OCI-M1 (cell line): ENCODE data around the gene LYAR.
A peak's percentile ranks its signal among the peaks of the same experiment; 100 is the strongest.

Experiments used
- DNase-seq: peaks from one replicate; lab custom pipeline; 2025; lab: John Stamatoyannopoulos, UW

Gene LYAR, protein sequence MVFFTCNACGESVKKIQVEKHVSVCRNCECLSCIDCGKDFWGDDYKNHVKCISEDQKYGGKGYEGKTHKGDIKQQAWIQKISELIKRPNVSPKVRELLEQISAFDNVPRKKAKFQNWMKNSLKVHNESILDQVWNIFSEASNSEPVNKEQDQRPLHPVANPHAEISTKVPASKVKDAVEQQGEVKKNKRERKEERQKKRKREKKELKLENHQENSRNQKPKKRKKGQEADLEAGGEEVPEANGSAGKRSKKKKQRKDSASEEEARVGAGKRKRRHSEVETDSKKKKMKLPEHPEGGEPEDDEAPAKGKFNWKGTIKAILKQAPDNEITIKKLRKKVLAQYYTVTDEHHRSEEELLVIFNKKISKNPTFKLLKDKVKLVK

DNA sequence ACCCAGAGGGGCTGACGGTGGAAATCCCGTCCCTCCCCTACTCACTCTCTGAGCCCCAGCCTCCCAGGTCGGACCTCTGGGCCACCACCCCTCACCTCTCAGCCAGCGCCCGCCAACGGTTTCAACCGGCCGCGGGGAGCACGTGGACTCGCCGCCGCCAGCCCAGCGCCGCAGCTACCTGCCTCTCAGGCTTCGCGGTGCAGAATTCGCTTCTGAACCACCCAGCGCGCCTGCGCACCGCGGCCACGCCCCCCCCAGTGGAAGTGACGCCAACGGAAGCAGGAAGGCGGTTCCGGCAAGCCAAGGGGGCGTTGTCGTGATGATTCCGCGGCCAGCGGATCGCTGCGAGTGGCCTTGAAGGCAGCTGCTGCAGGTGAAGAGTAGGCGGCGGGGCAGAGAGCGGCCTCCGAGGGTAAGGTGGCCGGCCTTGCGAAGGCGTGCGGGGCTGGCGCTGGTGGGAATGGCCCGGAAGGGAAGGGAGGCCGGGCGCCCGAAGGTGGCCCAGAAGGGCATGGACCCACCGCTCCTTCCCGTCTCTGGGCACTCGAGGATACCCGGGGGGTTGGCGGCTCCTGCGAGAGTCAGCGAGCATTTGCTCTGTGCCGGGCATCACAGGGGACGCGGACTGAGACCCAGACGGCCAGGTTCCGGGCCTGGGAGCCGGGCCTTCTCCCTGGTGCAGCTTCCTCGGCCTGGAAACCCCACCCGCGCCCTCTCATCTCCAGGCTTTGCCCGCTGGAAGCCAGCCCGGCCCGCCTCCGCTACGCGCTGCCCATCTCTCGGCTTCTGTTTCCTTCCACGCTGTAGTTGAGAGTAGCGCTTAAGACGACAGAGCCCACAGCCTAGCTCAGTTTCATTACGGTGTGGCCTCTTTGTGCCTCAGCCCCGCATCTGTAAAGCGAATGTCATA lies at the start of gene LYAR, which contains the start of gene ZBTB49:
TSS of gene LYAR (minus strand) at position 214 of the 910 bp plus-strand sequence. CDS start 6,412 bp downstream, outside the sequence.
TSS of gene ZBTB49 (plus strand) at position 311 of the 910 bp plus-strand sequence. CDS start 9,695 bp downstream, outside the sequence.
- DNase-seq = peak; percentile 94

DNA sequence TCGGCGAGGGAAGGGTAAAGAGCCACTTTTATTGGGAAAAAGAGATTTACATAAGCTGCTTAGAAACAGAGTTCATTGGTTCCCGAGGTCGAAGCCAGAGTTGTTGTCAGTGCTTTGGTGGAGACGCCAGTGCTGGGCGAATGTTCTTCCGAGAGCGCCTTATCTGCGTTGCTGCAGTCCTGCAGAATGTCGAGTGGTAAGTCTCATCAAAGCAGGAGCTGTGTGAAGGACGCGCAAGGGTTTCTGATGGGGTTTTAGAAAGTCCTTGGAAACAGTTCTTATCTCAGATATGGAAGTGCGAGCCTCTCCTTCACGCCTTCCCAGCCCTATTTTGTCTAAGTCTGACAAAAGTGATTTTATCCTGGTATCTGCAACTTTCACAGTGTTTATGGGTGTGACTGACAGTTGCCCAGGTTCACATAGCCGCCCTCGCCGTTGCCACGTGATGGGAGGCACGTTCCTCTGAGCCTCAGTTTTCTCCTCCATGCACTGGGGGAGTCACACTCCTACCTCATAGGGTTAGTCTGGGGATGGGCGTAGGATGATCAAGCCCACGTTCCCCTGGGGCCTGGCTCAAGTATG lies 49.6 kb upstream of the LYAR start:
- DNase-seq = peak; percentile 74

DNA sequence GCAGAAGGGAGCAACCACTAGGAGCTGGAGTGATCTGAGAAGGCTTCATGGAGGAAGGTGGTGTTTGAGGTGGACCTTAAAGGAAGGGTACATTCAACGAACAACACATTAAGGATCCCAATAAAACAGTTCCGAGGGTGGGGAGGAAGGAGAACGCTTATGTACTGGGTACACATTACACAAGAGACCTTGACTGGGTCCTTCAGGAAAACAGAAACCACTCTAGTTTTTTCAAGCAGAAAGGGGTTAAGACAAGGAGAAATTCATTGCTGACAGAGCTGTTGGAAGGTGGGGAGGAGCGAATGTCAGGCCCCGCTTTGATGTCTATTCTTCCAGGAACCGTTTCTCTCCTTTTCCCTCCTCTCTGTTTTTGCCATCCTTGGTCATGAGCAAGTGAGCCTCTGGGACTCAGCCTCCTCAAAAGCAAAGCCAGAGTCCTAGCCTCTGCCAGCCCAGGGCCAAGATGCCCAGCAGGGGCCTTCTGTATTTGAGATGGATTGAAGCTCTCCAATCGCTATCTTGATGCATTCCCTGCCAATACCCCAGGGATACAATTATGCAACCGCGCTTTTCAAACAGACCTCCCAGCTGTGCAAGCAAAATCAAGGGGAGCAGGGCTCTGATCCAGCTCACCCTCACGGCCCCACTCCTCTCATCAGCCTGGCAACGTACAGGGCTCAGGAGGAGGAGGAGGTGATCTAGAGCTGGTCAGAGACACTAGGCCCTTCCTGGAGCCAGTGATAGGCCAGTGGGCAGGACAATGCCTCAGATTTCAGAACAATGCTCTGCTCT lies 48.5 kb upstream of the LYAR start:
- DNase-seq = no peak

DNA sequence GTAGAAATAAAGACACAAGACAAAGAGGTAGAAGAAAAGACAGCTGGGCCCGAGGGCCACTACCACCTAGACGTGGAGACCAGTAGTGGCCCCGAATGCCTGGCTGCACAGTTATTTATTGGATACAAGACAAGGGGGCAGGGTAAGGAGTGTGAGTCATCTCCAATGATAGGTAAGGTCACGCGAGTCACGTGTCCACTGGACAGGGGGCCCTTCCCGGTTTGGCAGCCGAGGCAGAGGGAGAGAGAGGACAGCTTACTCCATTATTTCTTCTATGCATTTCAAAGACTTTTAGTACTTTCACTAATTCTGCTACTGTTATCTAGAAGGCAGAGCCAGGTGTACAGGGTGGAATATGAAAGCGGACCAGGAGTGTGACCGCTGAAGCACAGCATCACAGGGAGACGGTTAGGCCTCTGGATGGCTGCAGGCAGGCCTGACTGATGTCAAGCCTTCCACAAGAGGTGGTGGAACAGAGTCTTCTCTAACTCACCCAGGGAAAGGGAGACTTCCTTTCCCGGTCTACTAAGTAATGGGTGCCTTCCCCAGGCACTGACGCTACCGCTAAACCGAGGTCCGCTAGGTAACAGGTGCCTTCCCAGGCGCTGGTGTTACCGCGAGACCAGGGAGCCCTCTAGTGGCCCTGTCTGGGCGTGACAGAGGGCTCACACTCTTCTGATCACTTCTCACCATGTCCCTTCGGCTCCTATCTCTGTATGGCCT lies 45.0 kb upstream of the LYAR start:
- DNase-seq = peak; percentile 84

DNA sequence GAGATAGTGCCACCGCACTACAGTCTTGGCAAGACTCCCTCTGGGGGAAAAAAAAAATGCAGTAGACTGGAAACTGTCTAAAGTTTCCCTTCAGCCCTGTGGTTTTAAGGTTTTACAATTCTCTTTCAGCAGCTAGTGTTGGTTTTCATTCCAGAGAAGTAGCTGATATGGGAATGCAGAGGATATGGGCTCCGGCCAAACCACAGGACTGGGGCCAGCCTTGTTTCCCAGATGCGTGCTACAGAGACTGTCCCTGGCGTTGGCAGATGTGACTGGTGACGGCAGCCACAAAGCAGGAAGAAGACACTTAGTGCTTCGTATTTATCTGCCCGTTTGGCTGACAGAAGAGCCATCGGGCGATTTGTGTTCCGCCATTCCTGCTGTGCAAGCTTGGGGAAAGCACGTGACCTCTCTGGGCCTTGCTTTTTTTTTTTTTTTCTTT lies 43.3 kb upstream of the LYAR start:
- DNase-seq = peak; percentile 91

DNA sequence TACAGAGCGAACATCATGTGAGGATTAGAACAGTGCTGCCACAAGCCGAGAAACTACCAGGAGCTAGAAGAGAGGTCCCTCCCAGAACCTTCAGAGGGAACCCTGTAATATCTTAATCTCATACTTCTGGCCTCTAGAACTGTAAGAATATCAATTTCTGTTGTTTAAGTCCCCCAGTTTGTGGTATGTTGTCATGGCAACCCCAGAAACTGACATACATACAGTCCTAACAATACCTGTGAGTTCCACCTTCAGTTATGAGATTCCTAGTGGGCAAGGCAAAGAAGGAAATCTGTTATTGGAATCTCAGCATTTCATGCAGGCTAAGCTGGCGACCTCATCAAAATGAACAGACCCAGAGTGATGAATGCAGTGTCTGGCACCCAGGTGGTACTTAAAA lies 42.6 kb upstream of the LYAR start:
- DNase-seq = no peak

DNA sequence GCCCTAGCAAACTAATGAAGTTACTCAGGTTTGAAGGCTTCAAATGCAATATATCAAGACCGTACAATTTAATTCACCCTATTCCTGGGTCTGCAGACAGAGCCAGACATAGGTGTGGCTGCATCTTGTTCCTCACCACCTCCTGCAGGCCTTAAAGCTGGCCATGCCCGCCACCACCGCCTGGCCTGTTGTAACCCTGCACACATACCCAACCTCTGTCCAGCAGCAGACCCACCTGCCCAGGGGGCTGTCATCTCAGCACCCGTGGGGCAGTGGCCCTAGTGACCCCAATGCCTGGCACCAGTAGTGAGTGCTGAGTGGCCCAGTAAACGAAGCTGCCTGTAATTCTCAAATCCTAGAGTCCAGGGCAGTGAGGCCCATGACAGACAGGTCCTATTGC lies 40.8 kb upstream of the LYAR start:
- DNase-seq = no peak

DNA sequence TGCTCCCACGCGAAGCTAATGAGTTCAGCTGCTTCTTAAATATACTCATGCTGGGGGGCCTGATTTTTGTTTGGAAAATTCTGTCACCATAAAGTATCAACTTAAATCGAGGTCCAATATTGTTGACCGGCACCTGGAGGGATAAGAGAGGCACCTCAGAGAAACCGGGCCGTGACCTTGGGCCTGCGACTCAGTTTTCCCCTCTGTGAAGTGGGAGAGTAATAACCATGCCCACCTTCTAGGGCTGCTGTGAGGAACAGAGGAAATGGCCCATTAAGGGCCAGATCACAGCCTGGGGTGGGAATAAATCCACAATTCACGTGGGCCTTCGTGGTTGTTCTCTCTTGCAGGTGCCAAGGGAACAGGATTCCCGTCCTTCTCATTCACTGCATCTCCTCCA lies 39.5 kb upstream of the LYAR start:
- no peak for DNase-seq

DNA sequence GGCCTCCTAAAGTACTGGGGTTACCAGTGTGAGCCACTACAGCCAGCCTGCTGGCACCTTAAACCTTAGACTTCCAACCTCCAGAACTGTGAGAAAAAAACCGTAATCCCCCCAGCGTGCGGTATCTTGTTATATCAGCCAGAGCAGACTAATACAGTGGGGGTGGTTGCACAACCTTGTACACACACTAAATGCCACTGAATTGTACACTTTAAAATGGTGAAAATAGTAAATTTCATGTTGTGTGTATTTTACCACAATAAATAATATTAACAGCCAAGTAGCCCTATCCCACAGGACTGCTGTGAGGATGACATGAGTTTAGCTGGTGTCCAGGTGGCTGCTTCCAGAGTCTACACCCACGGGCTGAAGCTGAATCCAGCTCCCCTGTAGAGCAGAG lies 38.9 kb upstream of the LYAR start:
- no peak for DNase-seq

DNA sequence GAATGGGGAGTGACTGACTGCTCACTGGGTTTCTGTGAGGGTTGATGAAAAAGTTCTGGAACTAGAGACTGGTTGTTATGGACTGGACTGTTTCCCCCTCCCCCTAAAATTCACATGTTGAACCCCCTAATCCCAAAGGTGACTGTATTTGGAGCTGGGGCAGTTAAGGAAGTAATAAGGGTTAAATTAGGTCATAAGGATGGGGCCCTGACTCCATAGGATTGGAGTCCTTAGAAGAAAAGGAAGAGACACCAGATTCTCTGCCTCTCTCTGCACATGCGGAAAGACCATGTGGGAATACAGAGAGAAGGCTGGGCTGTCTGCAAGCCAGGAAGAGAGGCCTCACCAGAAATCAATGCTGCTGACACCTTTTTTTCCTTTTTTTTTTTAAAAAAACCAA lies 38.3 kb upstream of the LYAR start:
- no peak for DNase-seq

DNA sequence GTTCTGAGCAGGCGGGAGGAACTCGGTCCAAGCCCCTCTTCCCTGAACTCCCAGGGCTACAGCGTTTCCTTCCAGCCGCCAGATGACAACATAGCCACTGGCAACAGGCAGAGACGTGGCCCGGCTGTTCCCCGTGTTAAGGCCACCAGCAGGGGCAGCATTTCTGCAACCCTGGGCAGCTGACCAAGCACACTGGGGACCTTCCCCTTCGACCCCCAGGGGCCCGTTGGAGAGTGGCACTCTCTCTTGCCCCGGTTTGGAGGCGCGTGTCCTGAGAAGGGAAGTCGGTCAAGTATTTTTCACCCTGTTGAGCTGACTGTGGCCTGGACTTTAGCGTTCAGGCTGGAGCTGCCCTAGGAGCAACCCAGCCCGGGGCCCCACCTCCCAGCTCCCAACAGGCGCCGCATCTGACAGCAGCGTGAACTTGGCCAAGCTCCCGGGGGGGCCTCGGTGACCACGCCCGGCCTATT lies 37.7 kb upstream of the LYAR start:
- DNase-seq = no peak

DNA sequence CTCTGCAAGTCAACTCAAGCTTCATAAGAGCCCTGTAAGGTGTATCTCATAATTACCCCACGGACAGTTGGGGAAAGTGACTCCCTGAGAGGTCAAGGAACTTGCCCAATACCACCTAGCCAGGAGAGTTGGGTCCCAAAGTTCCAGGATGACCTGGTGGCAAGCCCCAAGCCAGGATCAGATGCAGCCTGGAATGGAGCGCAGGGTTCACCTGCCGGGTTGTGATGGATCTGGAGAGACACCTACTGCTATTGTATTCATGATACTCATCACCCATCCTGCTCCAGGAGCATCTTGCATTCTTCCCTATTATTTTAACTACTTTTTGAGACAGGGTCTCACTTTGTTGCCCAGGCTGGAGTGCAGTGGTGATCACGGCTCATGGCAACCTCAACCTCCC lies 36.2 kb upstream of the LYAR start:
- DNase-seq = no peak

DNA sequence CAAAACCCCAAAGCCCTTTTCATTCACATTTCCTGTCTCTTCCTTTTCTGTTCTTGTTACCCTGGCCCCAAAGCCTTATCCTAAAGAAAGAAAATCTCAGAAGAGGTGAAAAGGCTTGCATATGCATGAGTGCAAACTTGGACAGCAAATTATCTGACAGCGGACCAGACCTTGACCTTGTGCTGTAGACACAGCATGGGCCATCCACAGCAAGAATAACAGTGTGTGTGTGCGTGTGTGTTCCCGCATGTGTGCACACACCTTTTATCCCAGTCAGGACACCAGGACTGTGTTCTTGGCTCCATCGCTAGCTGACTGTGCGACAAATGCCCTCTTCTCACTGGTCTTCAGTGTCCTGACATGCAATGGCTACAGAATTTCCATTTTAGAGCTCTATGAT lies 35.4 kb upstream of the LYAR start:
- DNase-seq = no peak

DNA sequence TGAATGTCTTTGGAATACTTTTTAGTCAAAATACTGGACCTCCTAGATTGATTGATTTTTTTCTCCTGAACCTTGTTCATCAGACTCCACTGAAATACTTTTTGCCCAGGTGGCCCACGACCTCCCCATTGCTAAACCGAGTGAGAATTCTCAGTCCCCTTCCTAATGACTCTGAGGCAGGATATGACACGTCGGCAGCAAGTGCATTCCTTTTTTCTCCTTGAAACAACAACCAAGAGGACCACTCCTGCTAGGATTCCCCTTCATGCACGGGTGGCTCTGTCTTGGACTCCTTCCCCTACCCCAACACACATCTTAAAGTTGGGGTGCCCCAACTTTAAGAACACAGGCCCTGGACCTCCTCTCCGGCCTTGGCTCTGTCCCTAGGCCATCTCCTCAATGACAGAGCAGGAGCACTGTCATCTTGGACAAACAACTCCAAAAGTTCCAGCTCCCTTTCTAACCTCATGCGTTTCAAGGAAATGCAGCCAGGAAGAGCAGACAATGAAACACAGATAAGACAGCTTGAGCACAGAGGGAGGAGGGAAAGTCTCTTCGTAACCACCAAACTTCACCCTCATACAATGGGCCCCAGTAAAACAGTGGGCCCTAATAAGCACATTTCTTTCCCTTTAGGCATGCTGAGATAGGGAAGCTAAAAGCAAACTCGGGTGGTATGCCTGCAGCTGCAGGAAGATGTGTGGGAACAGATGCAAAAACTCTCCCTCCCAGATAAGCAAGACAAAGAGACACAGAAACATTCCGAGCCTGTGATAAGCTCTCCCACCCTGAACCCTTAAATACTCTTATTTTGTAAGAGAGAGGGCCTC lies 34.0 kb upstream of the LYAR start:
- DNase-seq = peak; percentile 59

DNA sequence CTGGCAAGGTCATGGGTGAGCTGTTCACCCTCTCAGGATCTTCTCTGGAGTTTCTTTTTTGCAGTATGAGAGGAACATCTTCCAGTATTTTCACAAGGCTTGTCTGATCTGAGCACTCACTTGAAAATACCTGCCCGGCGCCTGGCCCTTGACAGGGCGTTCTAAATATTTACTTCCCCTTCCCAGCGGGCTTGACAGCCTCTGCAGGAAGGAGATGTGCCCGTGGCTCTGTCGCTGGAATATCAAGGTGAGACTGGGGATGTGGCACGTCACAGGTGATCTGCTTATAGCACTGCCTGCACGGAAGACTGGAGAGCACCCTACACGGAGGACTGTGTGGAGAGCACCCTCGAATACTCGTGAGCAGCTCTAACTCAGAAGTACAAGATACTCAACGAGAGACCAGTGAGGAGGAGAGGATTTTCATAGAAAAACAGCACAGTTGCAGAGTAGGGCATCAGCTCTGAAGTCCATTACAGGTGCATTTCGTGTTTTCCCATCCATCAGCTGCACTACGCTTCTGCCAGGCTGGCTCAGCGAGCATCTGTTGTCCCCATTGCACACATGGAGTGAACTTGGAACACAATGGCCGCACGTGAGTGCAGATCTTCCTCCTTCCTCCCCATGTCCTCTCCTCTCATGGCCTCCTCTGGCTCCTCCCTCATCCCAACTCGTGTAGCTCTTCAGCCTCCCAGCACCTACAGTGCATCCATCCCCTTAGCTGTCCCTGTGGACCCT lies 32.2 kb upstream of the LYAR start:
- DNase-seq = no peak

DNA sequence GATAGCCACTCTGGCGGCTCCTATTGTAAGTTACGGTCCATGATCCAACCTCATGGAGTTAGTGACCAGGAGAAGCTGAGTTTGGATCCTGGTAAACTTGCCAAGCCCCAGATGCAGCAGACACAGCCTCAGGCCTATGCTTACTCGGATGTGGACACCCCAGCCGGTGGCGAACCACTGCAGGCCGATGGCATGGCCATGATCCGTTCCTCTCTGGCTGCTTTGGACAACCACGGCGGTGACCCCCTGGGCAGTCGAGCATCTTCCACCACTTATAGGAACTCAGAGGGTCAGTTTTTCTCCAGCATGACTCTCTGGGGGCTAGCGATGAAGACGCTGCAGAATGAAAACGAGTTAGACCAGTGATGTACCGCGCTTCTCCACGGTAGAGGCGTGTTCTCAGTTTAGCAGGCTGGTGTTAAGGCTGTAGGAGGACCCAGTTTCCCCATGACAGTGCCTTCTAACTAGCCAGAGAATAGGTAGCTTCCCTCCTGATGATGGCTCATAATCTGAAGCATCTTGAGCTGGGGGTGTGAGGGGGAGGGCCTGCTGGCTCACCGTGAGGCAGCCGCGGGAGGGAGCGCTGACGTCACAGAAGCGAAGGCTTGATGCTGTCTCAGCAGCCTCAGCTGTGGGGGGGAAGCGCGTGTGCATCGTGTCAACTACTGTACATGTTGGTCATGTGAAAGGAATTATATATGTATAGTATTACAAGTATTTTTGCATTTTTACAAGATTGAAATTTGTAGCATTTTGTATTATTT lies 31.2 kb upstream of the LYAR start:
- no peak for DNase-seq

DNA sequence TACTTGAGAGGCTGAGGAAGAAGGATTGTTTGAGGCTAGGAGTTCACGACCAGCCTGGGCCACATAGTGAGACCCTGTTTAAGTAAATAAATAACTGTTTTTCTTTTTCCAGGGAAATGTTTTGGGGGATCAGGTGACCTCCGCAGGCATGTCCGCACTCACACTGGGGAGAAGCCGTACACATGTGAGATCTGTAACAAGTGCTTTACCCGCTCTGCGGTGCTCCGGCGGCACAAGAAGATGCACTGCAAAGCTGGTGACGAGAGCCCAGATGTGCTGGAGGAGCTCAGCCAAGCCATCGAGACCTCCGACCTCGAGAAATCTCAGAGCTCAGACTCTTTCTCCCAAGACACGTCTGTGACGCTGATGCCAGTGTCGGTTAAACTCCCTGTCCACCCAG lies 30.6 kb upstream of the LYAR start:
- DNase-seq = no peak

DNA sequence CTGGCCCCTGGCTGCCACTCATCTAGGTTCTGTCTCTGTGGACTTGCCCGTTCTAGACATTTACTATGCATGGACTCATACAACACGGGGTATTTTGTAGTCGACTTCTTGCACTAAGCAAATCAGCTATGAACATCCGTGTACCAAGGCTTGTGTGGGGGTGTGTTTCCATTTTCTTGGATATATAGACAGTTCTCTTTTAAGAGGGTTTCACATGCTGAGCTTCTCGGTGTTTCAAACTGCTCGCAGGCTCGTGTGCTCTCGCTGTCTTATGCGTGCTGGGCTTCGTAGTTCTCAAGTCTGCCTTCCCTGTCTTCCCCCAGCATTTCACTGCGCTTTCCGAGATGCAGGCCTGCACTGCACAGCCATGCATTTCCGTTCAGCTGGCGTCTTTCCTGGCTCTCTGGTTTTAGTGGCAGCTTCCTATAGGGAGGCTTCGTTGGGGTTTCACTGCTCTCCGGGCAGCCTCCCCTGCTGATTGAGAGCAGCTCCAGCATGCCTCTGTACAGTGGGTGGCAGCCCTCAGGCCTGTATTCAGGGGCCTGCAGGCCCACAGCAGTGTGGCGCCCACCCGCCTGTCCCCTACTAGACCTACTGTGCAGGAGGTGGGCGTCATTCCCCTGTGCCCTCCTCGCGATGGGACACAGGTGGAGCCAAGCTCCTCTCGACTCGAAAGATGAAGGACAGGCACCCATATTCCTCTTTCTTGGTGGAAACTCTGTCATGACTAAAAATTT lies 27.7 kb upstream of the LYAR start:
- DNase-seq = no peak
